ENCODE measurements around the gene ITGAX. TPM values are rescaled to one million over a fixed set of nuclear protein-coding genes. Genes with fewer than 3 reads are reported as not detected.

The ITGAX gene
- total RNA-seq, 1 experiment from 2014 or later: 1.9 TPM

GRCh38 chr16:31329671-31330552 is 25.1 kb upstream of the ITGAX start:
- no peaks in the 10 kb centered on the region for H3K27me3 ChIP-seq (ENCODE audit: insufficient read depth, low read length)
- no peaks in the 10 kb centered on the region for H3K9me3 ChIP-seq (ENCODE audit: control insufficient read depth in 1 of 2, insufficient read depth in 1 of 2, low read depth in 1 of 2, low read length in 2 of 2)
- intact Hi-C loops (cut with micrococcal nuclease): no loop called here
- H3K9me2 ChIP-seq (ENCODE audit: insufficient read depth): no peaks in the 10 kb centered on the region
- no TSS peak for BruUV-seq (replicated peaks)
- ATAC-seq (no peak), DNase-seq (ENCODE audit: low read depth, low spot score) (no peak)
- H3K79me2 ChIP-seq (ENCODE audit: insufficient read depth, low read length): no peaks in the 10 kb centered on the region
- TF ChIP-seq REST (IDR thresholded peaks at IDR 0.05; ENCODE audit: low read depth): no peak
- no peak for TF ChIP-seq CEBPB (IDR thresholded peaks at IDR 0.05; ENCODE audit: low read depth)
- no peak for TF ChIP-seq CBX3 (IDR thresholded peaks at IDR 0.05; ENCODE audit: low read depth)
- TF ChIP-seq EZH2 (IDR thresholded peaks at IDR 0.05): no peak
- no peak for TF ChIP-seq JUND (IDR thresholded peaks at IDR 0.05)
- no peak for TF ChIP-seq SIN3A (IDR thresholded peaks at IDR 0.05; ENCODE audit: low read depth)
- no peak for TF ChIP-seq POLR2AphosphoS5 (IDR thresholded peaks at IDR 0.05; ENCODE audit: low read depth, low read length)
- TF ChIP-seq ELF1 (IDR thresholded peaks at IDR 0.05; ENCODE audit: borderline replicate concordance, low read depth): no peak
- no peak for TF ChIP-seq MAX (IDR thresholded peaks at IDR 0.05)
- TF ChIP-seq ZFX (IDR thresholded peaks at IDR 0.05): no peak
- no peak for TF ChIP-seq ZBTB33 (IDR thresholded peaks at IDR 0.05; ENCODE audit: extremely low read depth, insufficient replicate concordance, low read length)
- TF ChIP-seq POLR2A (IDR thresholded peaks at IDR 0.05; ENCODE audit: borderline replicate concordance, extremely low read depth, insufficient read depth, insufficient read length): no peak
- no peak for TF ChIP-seq SP1 (IDR thresholded peaks at IDR 0.05; ENCODE audit: low read depth)
- H3K9ac ChIP-seq (ENCODE audit: low read length): no peak overlapping the region
- no peaks in the 10 kb centered on the region for H3K36me3 ChIP-seq (ENCODE audit: control insufficient read depth in 1 of 2, insufficient read depth in 2 of 2, low read length in 2 of 2)
- RAD21 ChIA-PET (ENCODE audit: low non-redundant PET in 1 of 2, low total read pairs in 2 of 2, uncharacterized antibody in 2 of 2, unreplicated experiment in 2 of 2): no interaction called here
- H2AFZ ChIP-seq (ENCODE audit: low read depth, low read length, poor library complexity, severe bottlenecking): no peak overlapping the region
- no peak overlapping the region for H3K27ac ChIP-seq (ENCODE audit: low read depth, low read length)
- POLR2A ChIA-PET: no interaction called here
- CTCF ChIA-PET: no interaction called here
- no peak overlapping the region for H3K4me3 ChIP-seq (replicated peaks in 1 of 2; ENCODE audit: low read depth in 1 of 2, low read length in 2 of 2)
- H4K20me1 ChIP-seq (ENCODE audit: insufficient read depth): no peaks in the 10 kb centered on the region
- no peak overlapping the region for H3K4me2 ChIP-seq (ENCODE audit: low read length)
- H3K4me1 ChIP-seq (ENCODE audit: control insufficient read depth in 1 of 2, insufficient read depth in 2 of 2, low read length in 2 of 2): no peaks in the 10 kb centered on the region
